ENCODE data around the gene POLD3. TPM values are rescaled to one million over a fixed set of nuclear protein-coding genes. Genes with fewer than 3 reads are reported as not detected.

The POLD3 gene
- total and polyA plus RNA-seq, 4 donors: 7.6 to 21.1 (median 15.0) TPM

DNA sequence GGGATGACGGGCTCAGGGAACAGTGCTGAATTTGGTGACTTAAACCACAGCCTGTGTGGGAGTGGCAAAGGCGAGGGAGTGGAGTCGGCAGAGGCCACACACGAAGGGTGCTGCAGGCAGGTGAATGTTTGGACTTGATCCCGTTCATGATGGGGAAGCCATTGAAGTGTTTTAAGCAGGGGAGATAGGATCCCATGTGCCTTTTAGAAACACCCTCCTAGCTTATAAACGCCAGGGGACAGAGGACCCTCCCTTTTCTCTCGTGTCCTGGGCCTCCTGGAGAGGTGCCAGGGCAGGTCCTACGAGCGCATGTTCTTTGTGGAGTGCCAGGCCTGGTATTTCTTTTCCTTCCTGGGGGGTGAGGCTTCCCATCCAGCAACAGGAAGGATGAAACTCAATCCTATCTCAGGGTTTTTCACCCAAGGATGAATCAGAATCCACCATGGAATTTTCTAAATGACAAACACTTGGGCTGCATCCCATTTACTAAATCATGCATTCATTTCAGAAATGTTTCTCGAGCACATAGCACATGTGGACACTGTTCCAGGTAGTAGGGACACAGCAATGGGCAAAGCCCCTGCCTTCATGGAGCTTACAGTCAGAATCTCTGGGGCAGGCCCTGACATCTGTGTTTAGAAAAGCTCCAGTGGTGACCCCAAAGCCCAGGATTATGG lies 79.3 kb downstream of the POLD3 start:
- Histone ChIP-seq H3K27me3 (ENCODE audit: control insufficient read depth in 3 of 3, insufficient read depth in 3 of 3, low read length in 2 of 3) (no peaks in the 10 kb centered on the region), H3K9ac (ENCODE audit: insufficient read depth in 1 of 2, low read length in 2 of 2) (no peak overlapping the region), H3K4me3 (no peak overlapping the region), H3K9me3 (ENCODE audit: control insufficient read depth in 4 of 4, insufficient read depth in 3 of 4, low read length in 3 of 4) (peaks cover 0 to 3% (median under 1%) of the 10 kb centered on the region in 4 donors), H3K4me1 (ENCODE audit: control insufficient read depth in 5 of 5, insufficient read depth in 5 of 5, low read length in 5 of 5) (peaks cover 0 to 7% (median 0%) of the 10 kb centered on the region in 5 donors), H3K27ac (ENCODE audit: low read depth in 1 of 2, low read length in 1 of 2) (no peak overlapping the region), H3K36me3 (ENCODE audit: control insufficient read depth in 4 of 4, insufficient read depth in 4 of 4, low read length in 4 of 4) (no peaks in the 10 kb centered on the region)
- TF ChIP-seq, protein P1, sequence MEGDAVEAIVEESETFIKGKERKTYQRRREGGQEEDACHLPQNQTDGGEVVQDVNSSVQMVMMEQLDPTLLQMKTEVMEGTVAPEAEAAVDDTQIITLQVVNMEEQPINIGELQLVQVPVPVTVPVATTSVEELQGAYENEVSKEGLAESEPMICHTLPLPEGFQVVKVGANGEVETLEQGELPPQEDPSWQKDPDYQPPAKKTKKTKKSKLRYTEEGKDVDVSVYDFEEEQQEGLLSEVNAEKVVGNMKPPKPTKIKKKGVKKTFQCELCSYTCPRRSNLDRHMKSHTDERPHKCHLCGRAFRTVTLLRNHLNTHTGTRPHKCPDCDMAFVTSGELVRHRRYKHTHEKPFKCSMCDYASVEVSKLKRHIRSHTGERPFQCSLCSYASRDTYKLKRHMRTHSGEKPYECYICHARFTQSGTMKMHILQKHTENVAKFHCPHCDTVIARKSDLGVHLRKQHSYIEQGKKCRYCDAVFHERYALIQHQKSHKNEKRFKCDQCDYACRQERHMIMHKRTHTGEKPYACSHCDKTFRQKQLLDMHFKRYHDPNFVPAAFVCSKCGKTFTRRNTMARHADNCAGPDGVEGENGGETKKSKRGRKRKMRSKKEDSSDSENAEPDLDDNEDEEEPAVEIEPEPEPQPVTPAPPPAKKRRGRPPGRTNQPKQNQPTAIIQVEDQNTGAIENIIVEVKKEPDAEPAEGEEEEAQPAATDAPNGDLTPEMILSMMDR (IDR thresholded peaks at IDR 0.05; ENCODE audit: control extremely low read depth, extremely low read depth): no peak
- ATAC-seq (ENCODE audit: insufficient read depth, low FRiP score) (no peak), DNase-seq (no peak)
- WGBS, 2 donors: 81 to 83% methylated on average over 10 of the region's 10 CpGs

DNA sequence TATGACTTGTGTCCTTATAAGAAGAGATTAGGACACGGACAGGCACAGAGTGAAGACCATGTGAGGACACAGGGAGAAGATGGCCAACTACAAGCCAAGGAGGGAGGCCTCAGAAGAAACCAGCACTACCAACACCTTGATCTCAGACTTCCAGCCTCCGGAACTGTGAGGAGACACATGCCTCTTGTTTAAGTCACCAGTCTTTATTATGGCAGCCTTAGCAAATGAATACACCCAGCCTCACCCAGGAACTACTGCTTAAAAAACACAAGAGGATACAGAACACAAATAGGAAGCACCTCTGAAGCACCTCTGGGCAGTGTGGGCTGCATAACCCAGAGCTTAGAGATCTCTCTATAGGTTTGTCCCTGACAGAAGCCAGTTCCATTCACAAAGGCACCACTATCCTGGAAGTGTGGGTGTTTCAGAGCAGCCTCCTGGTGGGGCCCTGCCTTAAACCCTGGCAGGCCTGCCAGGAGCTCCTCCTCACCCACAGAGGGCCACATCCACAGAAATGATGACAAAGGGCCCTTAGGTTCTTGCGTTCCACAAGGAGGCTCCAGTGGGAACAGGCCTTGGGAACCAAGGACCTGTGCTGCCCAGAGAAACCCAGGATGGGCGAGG lies 80.1 kb downstream of the POLD3 start:
- WGBS, 2 donors: 92 to 96% methylated on average over 4 of the region's 4 CpGs
- Histone ChIP-seq H3K9me3 (ENCODE audit: control insufficient read depth in 4 of 4, insufficient read depth in 3 of 4, low read length in 3 of 4) (peaks cover 0 to 3% (median under 1%) of the 10 kb centered on the region in 4 donors), H3K27me3 (ENCODE audit: control insufficient read depth in 3 of 3, insufficient read depth in 3 of 3, low read length in 2 of 3) (no peaks in the 10 kb centered on the region), H3K27ac (ENCODE audit: low read depth in 1 of 2, low read length in 1 of 2) (peak overlapping the region in 1 of 2 donors; percentile 45), H3K4me1 (ENCODE audit: control insufficient read depth in 5 of 5, insufficient read depth in 5 of 5, low read length in 5 of 5) (peaks cover 0 to 7% (median 0%) of the 10 kb centered on the region in 5 donors), H3K9ac (ENCODE audit: insufficient read depth in 1 of 2, low read length in 2 of 2) (no peak overlapping the region), H3K36me3 (ENCODE audit: control insufficient read depth in 4 of 4, insufficient read depth in 4 of 4, low read length in 4 of 4) (no peaks in the 10 kb centered on the region), H3K4me3 (no peak overlapping the region)
- DNase-seq (no peak), ATAC-seq (ENCODE audit: insufficient read depth, low FRiP score) (no peak)
- TF ChIP-seq, protein P1 (IDR thresholded peaks at IDR 0.05; ENCODE audit: control extremely low read depth, extremely low read depth): no peak

- peak overlapping the region; percentile 45 to 47 for H3K27ac ChIP-seq (ENCODE audit: low read depth in 1 of 2, low read length in 1 of 2)
- H3K36me3 ChIP-seq (ENCODE audit: control insufficient read depth in 4 of 4, insufficient read depth in 4 of 4, low read length in 4 of 4): no peaks in the 10 kb centered on the region
- DNase-seq (peak; percentile 39 to 62 (median 62)), ATAC-seq (ENCODE audit: insufficient read depth, low FRiP score) (peak; percentile 9)
- H3K9me3 ChIP-seq (ENCODE audit: control insufficient read depth in 4 of 4, insufficient read depth in 3 of 4, low read length in 3 of 4): peaks cover 0 to 3% (median under 1%) of the 10 kb centered on the region in 4 donors
- TF ChIP-seq, protein P1 (IDR thresholded peaks at IDR 0.05; ENCODE audit: control extremely low read depth, extremely low read depth): no peak
- no peak overlapping the region for H3K4me3 ChIP-seq
- H3K27me3 ChIP-seq (ENCODE audit: control insufficient read depth in 3 of 3, insufficient read depth in 3 of 3, low read length in 2 of 3): no peaks in the 10 kb centered on the region
- H3K4me1 ChIP-seq (ENCODE audit: control insufficient read depth in 5 of 5, insufficient read depth in 5 of 5, low read length in 5 of 5): peaks cover 0 to 7% (median 0%) of the 10 kb centered on the region in 5 donors
- no peak overlapping the region for H3K9ac ChIP-seq (ENCODE audit: insufficient read depth in 1 of 2, low read length in 2 of 2)
- 68 to 70% methylated on average over 12 of the region's 12 CpGs for WGBS, 2 donors
Measured at GRCh38 chr11:74672956-74673692, 80.7 kb downstream of the POLD3 start.
